CMK (cell line): Measurements from ENCODE around the gene NLRP6.
"Not testable (repeated sequence)": the region's sequence is repeated elsewhere in the genome, so short reads cannot be mapped to it uniquely, and the experiment has no call there.

Experiments
- DNase-seq: peaks from one replicate; pipeline ENCODE4 v3.0.0-alpha.2; 2010; ENCODE audit warnings: low read depth

The NLRP6 gene

DNA sequence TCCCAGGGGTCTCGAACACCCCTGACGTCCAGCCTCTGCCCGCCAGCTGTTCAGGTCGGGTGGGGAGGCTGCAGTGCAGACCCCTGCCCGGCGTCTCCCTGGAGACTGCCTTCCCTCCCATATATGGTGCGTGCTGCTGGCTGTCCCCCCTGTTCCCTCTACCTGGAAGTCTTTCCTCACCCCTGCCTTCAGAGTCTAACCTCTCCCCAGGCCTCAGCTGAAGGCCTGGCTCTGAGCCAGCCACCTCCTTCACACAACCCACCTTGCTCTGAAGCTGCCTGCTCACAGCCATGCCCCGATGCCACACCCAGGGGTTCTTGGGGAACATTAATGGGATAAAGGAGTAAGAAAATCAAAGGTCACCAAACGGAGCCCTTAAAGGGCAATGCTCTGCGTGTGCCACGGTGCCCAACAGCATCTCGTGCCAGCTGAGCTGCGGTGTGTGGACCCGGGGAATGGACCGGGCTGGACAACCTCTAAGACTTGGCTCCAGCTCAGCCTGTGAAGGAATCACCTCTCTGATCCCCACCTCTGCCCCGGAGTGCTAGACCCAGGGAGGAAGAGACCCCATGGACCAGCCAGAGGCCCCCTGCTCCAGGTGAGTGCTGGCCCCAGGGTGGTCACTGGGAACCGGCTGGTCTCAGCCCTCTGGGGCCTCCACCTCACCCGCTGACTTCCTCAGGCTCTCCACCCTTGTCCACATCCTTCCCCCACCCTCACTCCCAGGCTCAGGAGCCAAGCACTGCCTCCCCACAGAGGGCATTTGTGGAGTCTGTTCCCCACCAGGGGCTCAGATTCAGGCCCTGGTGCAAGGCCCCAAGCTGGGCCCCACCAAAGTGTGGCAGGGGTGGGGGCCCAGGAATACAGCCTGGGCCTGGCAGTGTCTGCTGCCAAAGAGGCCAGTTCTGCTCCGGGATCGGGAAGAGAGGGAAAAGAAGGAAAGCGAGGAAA, at the start of gene NLRP6:
Gene NLRP6 (plus strand): TSS at position 407 of the 951 bp plus-strand sequence. CDS start 163 bp downstream, at position 570.
- no peak for DNase-seq

DNA sequence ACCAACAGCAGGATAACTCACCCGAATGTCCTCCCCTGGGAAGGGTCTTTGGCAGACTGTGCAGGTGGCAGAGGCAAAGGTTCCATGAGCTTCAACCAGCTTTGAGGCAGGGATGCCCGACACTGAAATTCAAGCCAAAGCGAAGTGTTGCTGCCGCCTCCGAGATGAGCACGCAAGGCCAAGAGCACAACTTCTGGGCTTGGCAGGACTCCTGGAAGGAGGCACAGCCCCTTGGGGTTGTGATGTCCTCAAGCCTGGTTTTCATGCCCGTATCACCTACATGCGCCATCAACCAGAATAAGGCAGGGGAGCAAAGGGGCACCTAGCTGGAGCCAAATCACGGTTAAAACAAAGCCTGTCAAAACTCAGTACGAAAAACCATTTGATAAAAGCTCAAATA, 47.8 kb upstream of the NLRP6 start:
- no peak for DNase-seq

GRCh38 chr11:232783-233565, 45.2 kb upstream of the NLRP6 start:
- no peak for DNase-seq

DNA sequence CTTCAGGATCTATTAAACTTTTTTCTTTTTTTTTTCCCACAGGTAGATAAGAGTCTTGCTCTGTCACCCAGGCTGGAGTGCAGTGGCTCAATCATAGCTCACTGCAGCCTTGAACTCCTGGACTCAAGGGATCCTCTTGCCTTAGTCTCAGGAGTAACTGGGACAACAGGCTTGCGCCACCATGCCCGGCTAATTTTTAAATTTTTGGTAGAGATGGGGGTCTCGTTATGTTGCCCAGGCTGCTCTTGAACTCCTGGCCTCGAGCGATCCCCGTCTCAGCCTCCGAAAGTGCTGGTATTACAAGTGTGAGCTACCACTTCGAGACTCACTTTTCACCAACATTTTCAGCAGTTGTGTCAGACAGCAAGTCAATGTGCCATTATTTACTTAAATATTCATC, 43.0 kb upstream of the NLRP6 start:
- no peak for DNase-seq

DNA sequence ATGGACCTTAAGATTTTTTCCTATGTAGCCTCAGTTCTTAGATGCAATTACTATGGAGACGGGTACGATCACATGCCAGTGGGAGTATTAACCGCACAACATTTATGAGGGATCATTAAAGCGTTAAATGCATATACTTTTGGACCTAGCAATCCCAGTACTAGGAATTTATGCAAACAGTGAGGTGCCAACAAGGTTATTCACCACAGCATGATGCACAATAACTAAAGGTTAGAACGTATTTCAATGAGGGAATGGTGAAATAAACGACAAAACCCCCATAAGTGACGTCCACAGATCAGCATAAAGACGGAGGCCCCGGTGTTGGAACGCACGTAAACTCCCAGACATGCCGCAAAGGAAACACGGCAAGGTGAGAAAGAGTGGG, 42.6 kb upstream of the NLRP6 start:
- no peak for DNase-seq

- DNase-seq: no peak
These were observed 42.0 kb upstream of the NLRP6 start, which contains the start of gene SIRT3 for GRCh38 chr11:235997-236773. SIRT3 (minus strand) TSS chr11:236342; CDS start chr11:236328, 14 bp downstream.

DNA sequence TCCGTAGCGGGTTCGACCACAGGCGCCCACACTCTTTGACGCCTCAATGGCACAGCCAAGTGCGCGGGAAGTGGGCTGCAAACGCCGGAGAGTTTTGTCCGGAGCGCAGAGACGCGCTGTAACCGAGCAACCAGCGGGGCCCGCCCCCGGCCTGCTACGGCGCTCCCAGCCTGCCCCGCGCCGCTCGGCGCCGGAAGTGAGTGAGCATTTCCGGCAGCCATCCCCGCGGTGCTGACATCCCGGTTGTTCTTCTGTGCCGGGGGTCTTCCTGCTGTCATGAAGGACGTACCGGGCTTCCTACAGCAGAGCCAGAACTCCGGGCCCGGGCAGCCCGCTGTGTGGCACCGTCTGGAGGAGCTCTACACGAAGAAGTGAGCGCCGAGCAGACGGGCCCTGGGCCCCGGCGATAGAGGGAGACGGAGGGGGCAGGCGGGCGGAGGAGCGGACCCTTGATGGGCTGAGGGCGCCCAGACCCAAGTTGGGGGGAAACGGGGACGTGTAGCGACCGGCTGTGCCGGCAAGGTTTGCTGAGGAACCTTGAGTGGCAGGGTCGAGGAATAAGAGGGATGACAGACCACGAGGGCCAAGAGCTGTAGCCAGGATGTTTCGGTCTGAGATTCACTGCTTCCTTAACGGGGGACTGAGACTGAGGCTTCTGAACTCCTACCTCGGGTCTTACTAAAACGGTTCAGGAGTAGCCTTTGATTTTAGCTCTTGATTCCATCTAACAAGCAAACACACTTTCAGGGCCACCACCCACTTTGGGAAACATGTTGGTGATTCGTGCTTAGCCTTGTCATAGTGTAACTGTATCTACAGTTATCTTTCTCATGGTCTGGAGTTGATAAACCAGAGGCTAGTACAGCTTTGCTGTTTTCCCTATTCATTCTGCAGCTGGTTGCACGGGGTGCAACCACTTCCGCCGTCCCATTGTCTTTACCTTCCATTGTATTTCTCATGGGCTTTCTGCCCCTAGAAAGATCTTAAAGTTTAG, 41.1 kb upstream of the NLRP6 start, which contains the start of gene PSMD13:
Gene PSMD13 (plus strand): TSS at position 203 of the 994 bp plus-strand sequence. CDS start 74 bp downstream, at position 277.
- DNase-seq: peak; percentile 41

GRCh38 chr11:238346-238745, 39.9 kb upstream of the NLRP6 start:
- not testable (repeated sequence) for DNase-seq

DNA sequence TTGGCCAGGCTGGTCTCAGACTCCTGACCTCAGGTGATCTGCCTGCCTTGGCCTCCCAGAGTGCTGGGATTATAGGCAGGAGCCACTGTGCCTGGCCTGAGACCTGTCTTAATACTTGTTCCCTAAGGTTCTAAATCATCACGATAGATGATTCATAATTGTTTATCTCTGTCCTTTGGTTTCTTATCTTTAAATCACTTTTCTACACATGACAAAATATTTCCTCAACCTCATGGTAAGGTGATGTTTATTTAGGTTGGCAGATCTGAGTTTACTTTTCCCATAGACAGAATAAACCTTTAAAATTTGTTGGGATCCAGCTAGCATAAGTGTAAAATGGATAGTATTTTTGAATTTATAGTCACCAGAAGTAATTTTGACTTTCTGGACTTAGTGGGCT, 37.9 kb upstream of the NLRP6 start:
- DNase-seq: no peak

DNA sequence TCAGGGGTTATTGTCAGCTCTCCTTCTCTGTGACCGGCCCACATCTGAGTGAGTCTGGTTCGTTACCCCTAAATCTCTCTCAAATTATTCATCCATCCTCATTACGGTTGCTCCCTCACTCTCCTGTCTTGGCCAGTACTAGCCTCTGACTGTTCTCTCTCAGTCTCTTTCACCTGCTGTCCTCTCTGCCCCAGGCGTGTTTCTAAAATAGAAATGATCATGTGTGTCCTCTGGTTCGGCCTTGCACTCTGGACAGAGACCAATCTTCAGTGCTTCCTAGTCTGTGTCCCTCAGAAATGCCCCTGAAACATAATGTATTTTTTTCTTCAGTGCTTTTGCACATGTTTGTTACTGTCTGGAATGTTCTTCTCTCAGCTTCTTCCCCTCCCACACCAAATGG, 36.6 kb upstream of the NLRP6 start:
- no peak for DNase-seq

DNA sequence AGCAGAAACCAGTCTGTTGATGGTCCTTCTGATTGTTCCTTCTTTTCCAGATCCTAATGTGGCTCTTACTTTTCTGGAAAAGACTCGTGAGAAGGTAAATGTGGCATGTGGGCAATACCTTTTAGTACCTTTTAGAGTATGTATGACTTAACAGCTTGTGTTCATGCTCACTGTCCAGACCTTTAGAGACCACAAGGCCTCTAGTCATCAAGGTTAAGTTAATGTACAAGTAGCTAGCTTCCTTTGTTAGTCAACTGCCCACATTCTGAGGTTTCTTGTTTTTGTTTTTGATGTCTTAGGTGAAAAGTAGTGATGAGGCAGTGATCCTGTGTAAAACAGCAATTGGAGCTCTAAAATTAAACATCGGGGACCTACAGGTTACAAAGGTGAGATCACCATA, 33.8 kb upstream of the NLRP6 start:
- DNase-seq: no peak

DNA sequence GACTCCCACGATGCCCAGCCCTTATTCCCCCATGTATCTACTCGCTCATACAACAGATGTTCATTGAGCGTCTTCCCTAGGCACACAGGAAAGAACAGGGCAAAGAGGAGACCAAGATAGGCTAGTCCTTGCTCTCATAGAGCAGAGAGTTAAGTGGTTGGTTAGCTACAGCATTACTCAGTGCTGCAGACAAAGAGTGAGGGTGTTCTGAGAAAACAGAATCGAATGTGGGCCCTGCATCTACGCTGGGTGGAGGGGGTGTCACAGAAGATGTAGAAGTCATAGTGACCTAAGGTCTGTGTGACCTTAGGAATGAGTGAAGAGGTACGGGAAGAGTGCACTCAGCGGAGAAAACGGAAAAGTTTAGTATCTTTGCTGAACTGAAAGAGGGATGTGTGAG, 29.1 kb upstream of the NLRP6 start:
- DNase-seq: no peak

GRCh38 chr11:250274-250673, 27.9 kb upstream of the NLRP6 start:
- no peak for DNase-seq

GRCh38 chr11:250740-251299, 27.4 kb upstream of the NLRP6 start:
- no peak for DNase-seq

- DNase-seq: no peak
These were observed 26.7 kb upstream of the NLRP6 start for GRCh38 chr11:251550-251949.

- no peak for DNase-seq
These were observed 25.5 kb upstream of the NLRP6 start for GRCh38 chr11:252666-253065.

DNA sequence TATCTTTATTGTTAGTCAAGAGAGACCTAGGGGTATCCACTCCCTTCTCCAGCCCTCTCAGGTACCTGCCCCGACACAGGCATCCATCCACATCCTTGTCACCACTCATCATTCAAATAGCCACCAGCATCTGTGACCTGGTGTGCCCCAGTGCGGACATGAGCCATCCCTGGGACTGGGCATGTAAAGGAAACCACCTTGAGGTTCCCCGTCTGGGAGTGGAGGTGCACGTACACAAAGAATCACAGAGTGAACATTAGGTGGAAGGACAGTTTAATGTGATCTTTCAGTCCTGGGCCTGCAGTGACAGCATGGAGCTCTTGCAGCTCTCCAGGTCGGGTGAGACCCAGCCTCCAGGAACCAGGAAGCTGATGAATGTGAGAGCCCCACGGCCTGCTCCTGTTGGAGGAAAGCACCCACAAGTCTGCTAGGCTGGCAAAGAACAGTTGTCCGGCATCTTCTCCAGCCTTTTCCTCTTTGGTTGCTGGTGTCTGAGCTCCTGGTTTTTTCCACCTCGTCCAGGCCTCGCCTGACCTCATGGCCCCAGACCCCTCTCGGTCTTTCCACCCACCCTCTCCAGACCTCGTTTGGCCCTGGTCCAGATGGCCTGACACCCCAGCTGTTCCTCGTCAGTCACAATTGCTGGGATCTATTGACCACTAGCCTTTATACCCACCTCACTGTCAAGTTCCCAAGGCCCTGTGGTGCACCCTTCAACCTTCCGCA, 24.9 kb upstream of the NLRP6 start:
- no peak for DNase-seq

DNA sequence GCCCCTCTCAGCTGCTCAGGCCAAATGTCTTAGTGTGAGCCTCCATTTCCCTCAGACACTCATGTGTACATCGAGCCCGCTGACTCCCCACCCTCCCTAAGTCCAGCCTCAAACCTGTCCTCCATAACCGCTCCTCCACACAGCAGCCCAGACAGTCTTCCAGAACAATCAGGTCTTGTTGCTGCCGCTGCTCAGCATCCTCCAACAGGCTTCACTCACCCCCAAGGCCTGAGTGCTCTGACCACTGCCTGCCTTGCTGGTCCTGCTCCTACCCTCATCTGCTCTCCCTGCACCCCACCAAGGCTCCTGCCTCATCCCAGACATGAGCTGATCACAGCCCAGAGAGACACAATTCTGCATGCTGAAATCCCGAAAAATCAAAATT, 24.3 kb upstream of the NLRP6 start:
- no peak for DNase-seq

GRCh38 chr11:255176-255575, 23.0 kb upstream of the NLRP6 start:
- no peak for DNase-seq

GRCh38 chr11:255816-256215, 22.4 kb upstream of the NLRP6 start:
- DNase-seq: no peak
